ENCODE results near the gene CARD19.

Gene CARD19

GRCh38 chr9:93092251-93092991 lies 3.6 kb upstream of the CARD19 start:
- TF ChIP-seq, protein P1, sequence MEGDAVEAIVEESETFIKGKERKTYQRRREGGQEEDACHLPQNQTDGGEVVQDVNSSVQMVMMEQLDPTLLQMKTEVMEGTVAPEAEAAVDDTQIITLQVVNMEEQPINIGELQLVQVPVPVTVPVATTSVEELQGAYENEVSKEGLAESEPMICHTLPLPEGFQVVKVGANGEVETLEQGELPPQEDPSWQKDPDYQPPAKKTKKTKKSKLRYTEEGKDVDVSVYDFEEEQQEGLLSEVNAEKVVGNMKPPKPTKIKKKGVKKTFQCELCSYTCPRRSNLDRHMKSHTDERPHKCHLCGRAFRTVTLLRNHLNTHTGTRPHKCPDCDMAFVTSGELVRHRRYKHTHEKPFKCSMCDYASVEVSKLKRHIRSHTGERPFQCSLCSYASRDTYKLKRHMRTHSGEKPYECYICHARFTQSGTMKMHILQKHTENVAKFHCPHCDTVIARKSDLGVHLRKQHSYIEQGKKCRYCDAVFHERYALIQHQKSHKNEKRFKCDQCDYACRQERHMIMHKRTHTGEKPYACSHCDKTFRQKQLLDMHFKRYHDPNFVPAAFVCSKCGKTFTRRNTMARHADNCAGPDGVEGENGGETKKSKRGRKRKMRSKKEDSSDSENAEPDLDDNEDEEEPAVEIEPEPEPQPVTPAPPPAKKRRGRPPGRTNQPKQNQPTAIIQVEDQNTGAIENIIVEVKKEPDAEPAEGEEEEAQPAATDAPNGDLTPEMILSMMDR (IDR thresholded peaks at IDR 0.05): no peak

- TF ChIP-seq, protein P1 (IDR thresholded peaks at IDR 0.05): no peak
These were observed 2.7 kb upstream of the CARD19 start for GRCh38 chr9:93093127-93093876.

- TF ChIP-seq, protein P1 (IDR thresholded peaks at IDR 0.05): no peak
These were observed 1.9 kb upstream of the CARD19 start for GRCh38 chr9:93093877-93094657.

- TF ChIP-seq, protein P1 (IDR thresholded peaks at IDR 0.05): no peak
These were observed 1.3 kb upstream of the CARD19 start for GRCh38 chr9:93094658-93095204.

DNA sequence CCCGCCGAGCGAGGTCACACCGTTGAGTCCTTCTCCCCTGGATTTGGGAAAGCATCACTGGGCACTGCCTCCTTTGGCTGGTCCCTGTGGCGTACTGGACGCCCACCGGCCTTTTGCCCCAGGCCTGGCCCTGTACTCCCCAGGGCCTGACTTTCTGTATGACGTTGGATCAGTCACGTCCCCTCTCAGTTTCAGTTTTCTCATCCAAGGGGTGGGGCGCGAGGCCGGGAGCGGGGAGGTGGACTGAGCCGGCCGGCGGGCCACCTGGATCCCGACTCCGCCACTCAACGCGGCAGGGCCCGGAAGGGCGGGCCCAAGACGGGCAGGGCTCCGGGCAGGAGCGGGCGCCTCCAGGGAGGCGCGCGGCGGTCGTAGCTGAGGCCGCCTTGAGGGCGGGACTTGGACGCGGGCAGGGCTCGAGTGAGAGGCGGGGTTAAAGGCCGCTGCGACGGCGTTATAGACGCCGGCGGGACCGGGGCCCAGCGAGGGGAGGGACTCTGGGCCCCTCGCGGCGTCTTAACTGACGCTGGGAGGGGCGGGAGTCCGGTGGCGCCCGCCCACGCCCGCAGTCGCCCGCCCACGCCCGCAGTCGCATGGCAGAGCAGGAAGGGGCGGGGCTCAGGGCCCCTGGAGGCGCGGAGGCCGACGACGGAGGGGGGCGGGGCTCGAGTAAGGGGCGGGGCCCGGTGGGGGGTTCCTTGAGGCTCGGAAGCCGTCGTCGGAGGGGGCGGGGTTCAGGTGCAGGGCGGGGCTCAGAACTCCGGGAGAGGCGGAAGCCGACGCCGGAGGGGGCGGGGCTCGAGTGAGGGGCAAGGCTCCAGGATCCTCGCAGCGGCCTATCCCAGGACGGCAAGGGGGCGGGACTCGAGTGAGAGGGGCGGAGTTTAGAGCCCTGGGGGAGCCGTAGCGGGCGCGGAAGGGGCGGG lies 549 bp upstream of the CARD19 start:
- TF ChIP-seq, protein P1 (IDR thresholded peaks at IDR 0.05): no peak

- TF ChIP-seq, protein P1 (IDR thresholded peaks at IDR 0.05): no peak
These were observed 880 bp downstream of the CARD19 start for GRCh38 chr9:93096811-93097382.
